OCI-LY7 (cell line): ENCODE measurements around the gene TTC38. TPM values are rescaled to one million over a fixed set of nuclear protein-coding genes. Genes with fewer than 3 reads are reported as not detected.

ENCODE experiments used
- BruUV-seq: library from RNA; stranded (reverse); fragments of 400-500 nt; replicated peaks from 2 replicates; lab custom pipeline; 2021; lab: Mats Ljungman, UMichigan
- CTCF ChIA-PET: fragments of 300-600 bp; sonication (Branson Sonifier 250); formaldehyde crosslinking; loops from one replicate; lab custom pipeline; 2022; ENCODE audit warnings: antibody characterized with exemption; ENCODE audit not compliant: unreplicated experiment; lab: Charles Lee
- POLR2A ChIA-PET: fragments of 300-600 bp; sonication (Branson Sonifier 250); formaldehyde crosslinking; loops from one replicate; lab custom pipeline; 2022; ENCODE audit warnings: antibody characterized with exemption; lab: Charles Lee
- DNase-seq: peaks from one replicate; pipeline ENCODE4 v3.0.0-alpha.2; 2015; ENCODE audit warnings: low spot score
- H2AFZ ChIP-seq: fragments of 200-600 bp; sonication (generic), shearing (Covaris generic); 2 replicates; pipeline ENCODE4 v1.6.1; 2014; ENCODE audit warnings: mild to moderate bottlenecking, antibody characterized with exemption, low read length, moderate library complexity
- H3K27ac ChIP-seq: fragments of 200-600 bp; sonication (generic); 2 replicates; pipeline ENCODE4 v1.5.1; 2014; ENCODE audit warnings: mixed run types, low read depth, mild to moderate bottlenecking, moderate library complexity, low read length, inconsistent platforms; ENCODE audit not compliant: poor library complexity, severe bottlenecking
- H3K36me3 ChIP-seq: fragments of 200-600 bp; sonication (generic); 2 replicates; pipeline ENCODE4 v1.6.1; 2014; ENCODE audit warnings: mild to moderate bottlenecking, antibody characterized with exemption, low read length, moderate library complexity, mixed read lengths; ENCODE audit not compliant: insufficient read depth
- H3K4me1 ChIP-seq: fragments of 200-600 bp; sonication (generic); 2 replicates; pipeline ENCODE4 v1.5.1; 2014; ENCODE audit warnings: mild to moderate bottlenecking, low read length; ENCODE audit not compliant: insufficient read depth, poor library complexity, severe bottlenecking
- H3K4me2 ChIP-seq: fragments of 200-600 bp; sonication (generic); 2 replicates; pipeline ENCODE4 v1.6.1; 2014; ENCODE audit warnings: mild to moderate bottlenecking, low read length
- H3K4me3 ChIP-seq: fragments of 200-600 bp; sonication (generic); 2 replicates; pipeline ENCODE4 v1.5.1; 2014; ENCODE audit warnings: mild to moderate bottlenecking, low read depth, low read length; ENCODE audit not compliant: poor library complexity, severe bottlenecking
- H3K79me2 ChIP-seq: fragments of 200-600 bp; sonication (generic); 2 replicates; pipeline ENCODE4 v1.6.1; 2016; ENCODE audit warnings: low read depth, mild to moderate bottlenecking, low read length, moderate library complexity, mixed read lengths; ENCODE audit not compliant: insufficient read depth
- H3K9me2 ChIP-seq: fragments of 200-600 bp; sonication (generic); 2 replicates; pipeline ENCODE4 v1.6.1; 2016; ENCODE audit warnings: mild to moderate bottlenecking, low read length, mixed read lengths; ENCODE audit not compliant: insufficient read depth
- H3K9me3 ChIP-seq: fragments of 200-600 bp; sonication (generic); 2 replicates; pipeline ENCODE4 v1.6.1; 2014; ENCODE audit warnings: mild to moderate bottlenecking, mixed run types, low read length, mixed read lengths
- H4K20me1 ChIP-seq: fragments of 200-600 bp; sonication (generic); 2 replicates; pipeline ENCODE4 v1.6.1; 2014; ENCODE audit warnings: mild to moderate bottlenecking, antibody characterized with exemption, low read length, moderate library complexity, mixed read lengths; ENCODE audit not compliant: insufficient read depth
- CTCF ChIP-seq: fragments of 200-600 bp; sonication (generic); conservative IDR thresholded peaks from 2 replicates; pipeline ENCODE4 v1.5.1; 2014; ENCODE audit warnings: mild to moderate bottlenecking, antibody characterized with exemption, low read length, moderate library complexity, mixed read lengths
- EZH2phosphoT487 ChIP-seq: fragments of 200-600 bp; sonication (generic); IDR thresholded peaks from 2 replicates; pipeline ENCODE4 v1.6.1; 2018; ENCODE audit warnings: low read depth, borderline replicate concordance, mild to moderate bottlenecking, mixed run types, antibody characterized with exemption, low read length, moderate library complexity, mixed read lengths
- intact Hi-C: fragments of 100-400 bp; cut with micrococcal nuclease; formaldehyde crosslinking; loops from one replicate; pipeline ENCODE4 v1.10.0; 2022; ENCODE audit not compliant: unreplicated experiment
- total RNA-seq, 2 experiments: library from RNA; depleted of rRNA in 1 of 2; stranded (reverse); fragments of >200 nt in 1 of 2; shearing (Covaris generic) in 1 of 2; gene quantifications; 2 replicates each; pipeline ENCODE4 v1.2.3, GENCODE V29; 2014 to 2022

TTC38 gene
- total RNA-seq, 2 experiments from 2014 or later: 0.44 to 2.7 TPM

- ChIA-PET POLR2A (no interaction called here), CTCF (no interaction called here)
- Histone ChIP-seq H3K9me2 (no peaks in the 10 kb centered on the region), H3K4me1 (peaks cover 9% of the 10 kb centered on the region), H3K4me3 (no peak overlapping the region), H3K27ac (no peak overlapping the region), H3K36me3 (no peaks in the 10 kb centered on the region), H3K79me2 (peaks cover 4% of the 10 kb centered on the region; the same call in 1 of the 2 replicates), H4K20me1 (no peaks in the 10 kb centered on the region), H3K9me3 (no peaks in the 10 kb centered on the region), H3K4me2 (no peak overlapping the region), H2AFZ (no peak overlapping the region)
- no TSS peak for BruUV-seq
- intact Hi-C loops: no loop called here
- no peak for DNase-seq
- TF ChIP-seq CTCF: no peak
- no peak for TF ChIP-seq EZH2phosphoT487
Measured at GRCh38 chr22:46256358-46256958, 11.3 kb upstream of the TTC38 start.

DNA sequence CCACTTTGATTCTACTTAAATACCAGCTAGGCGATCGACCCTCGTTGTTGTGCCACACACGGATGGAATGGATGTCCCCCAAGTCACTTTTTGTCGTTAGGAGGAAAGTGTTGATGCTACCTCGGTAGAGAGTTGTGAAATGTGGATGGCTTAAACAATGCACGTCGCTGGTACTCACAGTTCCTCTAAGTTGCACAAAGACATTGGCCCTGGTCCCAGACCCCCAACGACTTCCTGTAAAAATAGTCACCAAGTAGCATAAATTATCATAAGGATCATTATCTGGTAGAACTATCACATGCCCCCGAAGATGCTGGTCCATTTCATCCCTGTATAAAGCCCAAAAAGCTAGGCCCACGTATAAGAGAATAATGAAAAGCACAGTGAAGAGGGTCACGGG lies 8.4 kb upstream of the TTC38 start:
- Histone ChIP-seq H3K9me3 (no peaks in the 10 kb centered on the region), H3K4me1 (no peaks in the 10 kb centered on the region), H3K9me2 (no peaks in the 10 kb centered on the region), H3K79me2 (no peaks in the 10 kb centered on the region), H3K27ac (no peak overlapping the region), H3K4me3 (no peak overlapping the region), H4K20me1 (no peaks in the 10 kb centered on the region), H3K36me3 (no peaks in the 10 kb centered on the region), H3K4me2 (no peak overlapping the region), H2AFZ (no peak overlapping the region)
- intact Hi-C loops: no loop called here
- CTCF ChIA-PET: no interaction called here
- POLR2A ChIA-PET: interaction anchor here (1.1 kb wide), 1 partner anchor 17 kb away, joined by 3 read pairs; no protein-coding TSS in a partner anchor
- TF ChIP-seq EZH2phosphoT487 (no peak), CTCF (no peak)
- no peak for DNase-seq
- no TSS peak for BruUV-seq

- BruUV-seq: no TSS peak
- CTCF ChIA-PET: no interaction called here
- no peaks in the 10 kb centered on the region for H3K9me3 ChIP-seq
- H3K27ac ChIP-seq: no peak overlapping the region
- POLR2A ChIA-PET: interaction anchor here (1.1 kb wide), 1 partner anchor 16 kb away, joined by 3 read pairs; no protein-coding TSS in a partner anchor
- no peaks in the 10 kb centered on the region for H3K4me1 ChIP-seq
- TF ChIP-seq EZH2phosphoT487 (no peak), CTCF (no peak)
- no peaks in the 10 kb centered on the region for H4K20me1 ChIP-seq
- no peaks in the 10 kb centered on the region for H3K79me2 ChIP-seq
- H2AFZ ChIP-seq: no peak overlapping the region
- no peaks in the 10 kb centered on the region for H3K36me3 ChIP-seq
- H3K9me2 ChIP-seq: no peaks in the 10 kb centered on the region
- no peak overlapping the region for H3K4me2 ChIP-seq
- intact Hi-C loops: no loop called here
- no peak for DNase-seq
- no peak overlapping the region for H3K4me3 ChIP-seq
Measured at GRCh38 chr22:46260038-46260437, 7.8 kb upstream of the TTC38 start.
